GM18868 (cell line): ENCODE data around the gene SS18L1.

ENCODE experiments used
- ATAC-seq: cut with Tn5 transposase; IDR thresholded peaks from one replicate; pipeline ENCODE4 v1.9.1; 2021; ENCODE audit warnings: mild to moderate bottlenecking, moderate library complexity; ENCODE audit not compliant: unreplicated experiment

SS18L1 gene

DNA sequence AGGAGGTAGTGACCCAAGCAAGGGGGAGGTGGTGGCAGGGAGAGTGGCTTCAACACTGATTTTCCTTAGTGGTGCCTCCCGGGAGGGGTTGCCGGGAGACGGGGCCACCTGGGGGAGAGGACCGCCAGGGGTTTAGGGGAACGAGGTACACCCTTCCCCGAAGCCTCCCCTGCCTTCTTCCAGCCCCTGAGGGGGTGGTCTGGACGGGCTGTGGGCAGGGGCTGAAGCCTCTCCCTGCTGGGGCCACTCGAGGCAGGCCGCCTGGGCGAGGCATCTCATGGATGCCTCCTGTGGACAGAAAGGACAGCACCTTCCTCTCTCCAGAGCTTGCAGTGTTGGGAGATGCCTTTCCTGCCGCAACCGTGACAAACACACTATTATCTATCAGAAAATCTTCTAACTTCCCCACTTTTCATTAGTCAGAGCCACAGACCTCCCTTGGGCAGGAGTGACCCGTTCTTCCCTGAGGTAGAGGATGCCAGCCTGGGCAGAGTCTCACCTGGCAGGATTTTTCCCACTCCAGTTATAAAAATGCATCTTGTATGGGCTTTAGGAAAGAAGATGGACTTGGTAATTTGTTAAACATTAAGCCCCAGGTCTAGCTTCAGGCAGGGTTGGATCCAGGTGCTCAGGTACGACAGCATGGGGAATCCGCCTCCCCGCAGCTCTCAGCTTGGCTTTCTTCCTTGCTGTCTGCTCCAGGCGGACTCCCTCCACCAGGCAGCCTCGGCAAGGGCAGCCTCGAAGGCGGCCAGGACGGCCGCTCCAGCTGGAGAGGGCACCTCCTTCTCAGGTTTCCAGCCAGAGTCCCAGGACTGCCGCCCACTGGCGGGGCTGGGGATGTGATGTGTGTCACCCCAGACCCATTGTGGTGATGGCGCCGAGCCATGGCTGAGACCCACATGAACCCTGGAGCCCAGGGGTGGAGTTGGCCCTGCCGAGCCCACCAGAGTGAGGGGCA lies 65.5 kb downstream of the SS18L1 start:
- no peak for ATAC-seq

DNA sequence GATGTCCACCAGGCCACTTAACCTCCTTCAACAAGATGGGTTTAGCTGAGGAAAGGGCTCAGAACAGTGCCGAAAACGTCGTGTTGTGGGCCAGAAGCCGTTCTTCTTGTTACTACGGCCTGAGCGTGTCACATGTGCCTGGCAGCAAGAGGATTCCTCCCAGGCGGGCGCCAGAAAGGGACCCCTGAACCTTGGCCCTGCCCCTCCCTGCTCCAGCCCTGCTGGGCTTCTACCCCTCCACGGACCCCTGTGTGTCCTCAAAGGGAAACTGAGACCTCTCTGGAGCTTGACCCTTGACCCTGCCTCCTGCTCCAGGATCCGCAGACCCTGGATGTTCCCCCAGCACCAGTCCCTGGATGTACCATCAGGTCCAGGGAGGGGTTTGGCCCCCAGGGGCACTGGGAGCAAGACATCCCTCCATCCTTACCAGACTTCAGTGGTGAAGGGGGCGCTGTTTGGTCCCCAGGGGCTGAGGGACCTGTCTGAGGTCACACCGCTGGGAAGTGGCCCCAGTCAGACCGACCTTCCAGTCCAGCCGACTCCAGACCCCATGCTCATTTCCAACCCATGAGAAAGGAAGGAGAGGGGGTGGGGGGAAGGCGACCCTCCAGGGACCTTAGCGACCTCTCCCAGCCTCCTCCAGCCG lies 66.4 kb downstream of the SS18L1 start:
- no peak for ATAC-seq

DNA sequence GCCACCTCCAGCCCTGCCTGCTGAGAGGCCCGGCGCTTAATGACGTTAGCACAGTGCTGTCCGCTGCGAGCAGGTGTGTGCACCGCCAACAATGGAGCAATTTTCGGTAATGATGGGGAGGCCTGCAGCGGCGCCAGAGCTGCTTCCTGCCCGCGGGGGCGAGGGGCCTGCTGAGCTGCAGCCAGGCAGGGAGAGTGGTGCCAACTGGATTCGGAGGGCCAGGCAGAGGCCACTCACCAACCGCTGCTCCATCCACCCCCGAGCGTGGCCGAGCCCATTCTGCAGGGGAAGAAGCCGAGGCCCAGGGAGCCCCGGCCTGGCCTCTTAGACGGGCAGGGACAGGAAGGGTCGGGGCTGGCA lies 66.9 kb downstream of the SS18L1 start:
- ATAC-seq: no peak

DNA sequence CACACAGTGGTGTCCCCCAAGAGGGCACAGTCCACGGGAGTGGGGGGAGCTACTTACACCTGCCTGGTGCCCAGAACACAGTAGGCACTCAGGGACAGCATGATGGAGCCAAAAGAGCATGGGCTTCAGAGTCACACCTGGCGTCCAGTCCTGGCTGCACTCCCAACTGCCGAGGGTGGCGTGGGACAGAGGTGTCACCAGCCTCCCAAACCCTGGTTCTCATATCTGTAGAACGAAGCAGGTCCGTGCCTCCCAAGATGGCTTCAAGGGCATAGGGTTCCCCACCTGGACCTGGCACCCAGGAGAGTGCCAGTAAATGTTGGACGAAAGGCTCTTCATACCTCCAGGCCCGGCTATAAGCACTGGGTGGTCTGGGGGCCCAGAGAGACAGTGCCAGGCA lies 67.6 kb downstream of the SS18L1 start:
- ATAC-seq: no peak

DNA sequence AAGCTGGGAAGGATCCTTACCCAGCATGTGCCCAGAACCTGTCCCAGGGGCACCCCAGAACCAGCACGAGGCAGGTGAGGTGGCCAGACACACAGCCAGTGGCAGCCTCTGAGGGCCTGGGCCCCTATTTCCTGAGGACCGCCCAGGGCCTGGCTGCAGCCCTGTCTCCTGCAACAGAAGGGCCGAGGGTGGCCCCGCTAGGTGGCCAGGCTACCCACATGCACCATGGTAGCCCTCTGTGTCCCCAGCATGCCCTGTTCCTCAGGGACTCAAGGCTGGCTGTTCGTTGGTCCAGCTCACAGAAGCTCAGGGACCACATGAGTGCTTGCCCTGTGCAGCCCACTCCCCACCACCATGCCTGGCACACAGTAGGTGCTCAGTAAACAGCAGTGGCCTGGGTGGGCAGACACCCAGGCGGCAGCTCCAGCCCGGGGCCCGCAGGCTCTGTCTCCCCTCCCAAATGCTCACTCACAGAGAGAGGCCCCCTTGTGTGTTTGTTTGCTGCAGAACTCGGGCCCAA lies 68.3 kb downstream of the SS18L1 start:
- ATAC-seq: no peak

DNA sequence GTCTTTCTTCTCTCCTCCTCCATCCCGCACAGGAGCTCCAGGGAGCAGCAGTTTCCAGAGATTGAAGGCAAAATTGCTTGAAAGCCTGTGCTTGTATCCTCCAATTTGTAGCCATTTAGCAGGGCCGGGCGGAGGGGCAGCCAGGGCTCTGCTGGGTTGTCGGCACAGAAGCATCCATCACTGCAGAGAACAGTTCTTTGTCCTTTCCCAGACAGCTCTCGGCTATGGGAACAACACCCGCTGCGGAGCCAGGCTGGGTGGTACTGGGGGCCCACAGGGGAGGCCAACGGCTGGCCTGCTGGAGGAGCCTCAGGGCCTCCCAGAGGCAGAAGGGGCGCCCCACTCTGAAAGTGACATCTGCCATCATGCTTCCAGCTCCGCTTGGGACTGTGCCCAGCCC lies 68.7 kb downstream of the SS18L1 start:
- no peak for ATAC-seq

DNA sequence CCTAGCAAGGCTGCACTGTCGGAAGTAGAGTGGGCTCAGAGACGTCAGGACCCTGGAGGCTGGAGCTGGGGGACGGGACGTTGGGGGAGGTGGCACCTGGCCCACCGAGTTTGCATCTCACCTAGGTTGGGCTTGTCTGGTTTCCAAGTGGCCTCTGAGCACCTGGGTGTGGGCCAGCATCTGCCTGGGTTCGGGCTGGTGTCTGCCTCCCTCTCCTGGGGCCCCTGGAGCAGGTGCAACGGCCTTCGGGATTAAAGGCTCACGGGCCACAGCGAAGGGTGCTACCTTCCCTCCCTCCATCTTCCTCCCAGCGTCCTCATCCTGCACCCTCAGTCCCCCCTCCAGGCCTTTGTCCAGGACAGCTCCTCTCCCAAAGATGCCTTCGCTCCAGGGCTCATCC lies 70.5 kb downstream of the SS18L1 start:
- ATAC-seq: no peak

DNA sequence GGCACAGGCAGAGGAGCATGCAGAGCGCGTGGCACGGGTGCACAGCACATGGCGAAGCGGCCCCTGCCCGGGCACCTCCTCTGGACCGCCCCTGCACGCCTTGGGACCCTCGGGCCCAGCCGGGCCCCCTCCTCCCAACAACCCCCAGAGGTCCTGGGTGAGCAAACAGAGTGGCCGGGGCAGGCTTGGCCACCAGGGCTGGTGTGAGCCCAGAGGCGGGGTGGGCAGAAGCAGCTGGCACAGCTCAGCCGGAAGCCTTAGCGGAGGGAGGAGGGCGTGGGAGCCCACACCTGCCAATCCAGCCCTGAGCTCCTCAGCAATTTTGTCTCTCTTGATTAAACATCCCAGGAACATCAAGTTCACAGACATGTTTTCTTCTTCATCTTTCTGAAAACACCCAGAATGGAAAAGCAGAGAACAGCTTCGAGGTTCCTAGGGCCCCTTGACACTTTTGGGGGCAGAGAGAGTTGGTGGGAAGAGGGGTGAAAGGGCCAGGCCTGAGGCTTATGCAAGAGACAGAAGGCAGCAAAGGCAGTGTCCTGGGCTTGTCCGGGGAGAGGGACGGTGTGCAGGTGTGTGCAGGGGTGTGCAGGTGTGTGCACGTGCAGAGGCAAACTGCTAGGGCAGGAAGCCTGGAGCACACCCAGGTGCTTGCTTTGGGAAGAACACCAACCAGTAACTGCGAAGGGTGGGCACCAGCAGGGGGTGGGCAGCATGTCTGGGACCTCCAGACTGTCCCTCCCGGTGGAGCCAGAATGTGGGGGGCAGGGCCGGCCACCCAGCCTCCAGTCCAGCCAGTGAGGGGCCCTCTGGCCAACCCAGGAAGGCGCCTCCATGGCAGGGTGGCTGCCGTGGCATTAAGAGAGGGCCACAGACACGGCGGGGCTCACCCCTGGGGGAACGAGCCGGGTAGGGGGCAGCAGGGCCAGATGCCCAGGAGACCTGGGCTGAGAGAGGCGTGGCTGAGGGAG lies 71.7 kb downstream of the SS18L1 start:
- no peak for ATAC-seq

DNA sequence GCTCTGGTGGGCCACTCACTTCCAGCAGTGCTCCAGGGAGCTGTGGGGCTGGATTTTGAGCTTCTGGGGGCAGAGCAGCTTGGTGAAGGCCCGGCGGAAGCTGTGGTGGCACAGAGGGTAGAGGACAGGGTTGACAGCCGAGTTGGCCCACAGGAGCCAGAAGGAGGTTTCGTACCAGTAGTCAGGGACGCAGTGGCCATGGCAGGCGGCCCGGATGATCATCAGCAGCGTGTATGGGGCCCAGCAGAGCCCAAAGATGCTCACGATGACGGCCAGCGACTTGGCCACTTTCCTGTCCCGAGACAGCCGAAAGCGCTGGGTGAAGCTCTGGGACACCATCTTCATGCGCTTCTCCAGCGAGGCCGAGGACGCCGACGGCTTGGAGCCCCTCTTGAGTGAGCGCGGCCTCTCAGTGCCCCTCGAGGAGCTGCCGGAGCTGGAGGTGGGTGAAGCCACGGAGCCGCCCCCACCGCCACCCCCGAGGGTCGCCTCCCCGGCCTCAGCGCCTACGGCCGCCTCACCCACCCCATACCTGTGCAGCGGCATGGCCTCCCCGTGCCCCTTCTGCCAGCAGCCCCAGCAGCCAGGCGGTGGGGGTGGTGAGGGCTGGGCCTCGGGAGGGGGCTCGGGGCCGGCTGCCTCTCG lies 72.5 kb downstream of the SS18L1 start:
- ATAC-seq: no peak

DNA sequence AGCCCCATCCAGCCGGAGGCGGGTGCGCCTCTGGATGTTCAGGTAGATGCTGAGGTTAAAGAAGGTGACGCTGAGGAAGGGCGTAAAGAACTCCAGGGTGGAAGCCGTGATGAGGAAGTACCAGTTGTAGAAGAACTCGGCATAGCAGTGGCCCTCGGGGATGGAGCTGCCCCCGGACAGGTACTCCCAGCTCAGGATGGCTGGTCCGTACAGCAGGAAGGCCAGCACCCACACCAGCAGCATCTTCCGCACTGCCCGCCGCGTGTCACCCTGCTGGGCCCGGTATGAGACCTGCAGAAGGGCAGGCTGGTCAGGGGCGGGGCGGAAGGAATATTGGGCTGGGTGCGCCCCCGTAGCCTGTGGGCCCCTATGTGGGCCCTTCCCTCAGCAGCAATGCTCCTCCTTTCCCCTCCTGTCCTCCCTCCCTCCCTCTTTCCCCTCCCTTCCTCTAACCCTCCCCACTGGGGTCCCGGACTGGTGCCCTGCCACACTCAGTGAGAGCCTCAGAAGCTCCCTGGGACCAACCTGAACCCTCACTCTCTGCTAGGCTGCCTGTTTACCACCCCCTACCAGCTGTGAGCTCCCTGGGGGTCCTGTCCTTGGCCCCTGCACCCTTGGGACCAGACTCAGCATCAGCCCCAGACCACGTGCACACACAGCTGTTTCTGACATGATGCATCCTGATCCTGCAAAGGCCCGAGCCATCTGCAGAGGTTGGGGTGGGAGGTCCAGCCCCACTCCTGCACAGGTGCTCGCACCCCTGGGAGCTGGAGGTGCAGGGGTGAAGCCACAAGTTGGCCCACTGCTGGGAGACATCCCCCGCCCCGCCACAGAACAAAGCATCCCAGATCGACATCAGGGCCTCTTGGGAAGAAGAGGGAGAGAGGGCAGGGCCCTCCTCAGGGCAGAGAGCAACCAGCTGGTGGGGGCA lies 73.3 kb downstream of the SS18L1 start:
- ATAC-seq: no peak

DNA sequence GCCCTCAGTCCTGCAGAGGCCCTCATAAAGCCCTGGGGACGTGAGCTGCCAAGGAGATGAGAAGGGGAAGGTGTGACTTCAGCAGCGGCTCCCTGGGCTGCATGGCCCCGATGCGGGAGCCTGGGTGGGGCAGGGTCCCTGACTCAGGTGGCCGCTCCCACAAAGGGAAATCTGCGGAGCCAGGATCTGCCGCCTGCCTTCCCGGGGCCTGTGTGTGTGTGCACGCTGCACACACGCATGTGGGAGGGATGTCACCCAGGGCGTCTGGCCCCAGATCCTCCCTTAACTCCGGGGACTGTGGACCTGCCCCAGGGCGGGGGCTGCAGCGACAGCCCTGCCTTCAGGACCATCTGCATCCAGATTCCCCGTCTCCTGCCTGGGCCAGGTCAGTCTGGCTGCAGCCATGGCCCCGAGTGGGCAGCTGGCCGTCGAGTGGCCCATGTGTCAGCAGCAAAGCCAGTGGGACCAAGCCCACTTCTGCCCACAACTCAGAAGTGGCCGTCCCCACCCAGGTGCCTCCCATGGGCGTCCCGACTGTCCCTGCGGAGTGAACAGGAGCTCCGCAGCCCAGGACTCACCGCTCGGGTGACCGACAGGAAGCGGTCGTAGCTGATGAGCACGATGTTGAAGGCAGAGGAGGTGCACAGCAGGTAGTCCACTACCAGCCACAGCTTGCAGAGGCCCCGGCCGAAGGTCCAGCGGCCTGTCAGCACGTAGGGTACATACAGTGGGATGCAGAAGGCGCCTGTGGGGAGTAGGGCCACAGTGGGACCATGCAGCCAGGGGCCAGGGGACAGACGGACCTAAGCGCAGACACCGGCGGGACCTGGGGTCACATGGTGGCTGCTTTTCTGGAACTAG lies 74.6 kb downstream of the SS18L1 start:
- ATAC-seq: no peak

DNA sequence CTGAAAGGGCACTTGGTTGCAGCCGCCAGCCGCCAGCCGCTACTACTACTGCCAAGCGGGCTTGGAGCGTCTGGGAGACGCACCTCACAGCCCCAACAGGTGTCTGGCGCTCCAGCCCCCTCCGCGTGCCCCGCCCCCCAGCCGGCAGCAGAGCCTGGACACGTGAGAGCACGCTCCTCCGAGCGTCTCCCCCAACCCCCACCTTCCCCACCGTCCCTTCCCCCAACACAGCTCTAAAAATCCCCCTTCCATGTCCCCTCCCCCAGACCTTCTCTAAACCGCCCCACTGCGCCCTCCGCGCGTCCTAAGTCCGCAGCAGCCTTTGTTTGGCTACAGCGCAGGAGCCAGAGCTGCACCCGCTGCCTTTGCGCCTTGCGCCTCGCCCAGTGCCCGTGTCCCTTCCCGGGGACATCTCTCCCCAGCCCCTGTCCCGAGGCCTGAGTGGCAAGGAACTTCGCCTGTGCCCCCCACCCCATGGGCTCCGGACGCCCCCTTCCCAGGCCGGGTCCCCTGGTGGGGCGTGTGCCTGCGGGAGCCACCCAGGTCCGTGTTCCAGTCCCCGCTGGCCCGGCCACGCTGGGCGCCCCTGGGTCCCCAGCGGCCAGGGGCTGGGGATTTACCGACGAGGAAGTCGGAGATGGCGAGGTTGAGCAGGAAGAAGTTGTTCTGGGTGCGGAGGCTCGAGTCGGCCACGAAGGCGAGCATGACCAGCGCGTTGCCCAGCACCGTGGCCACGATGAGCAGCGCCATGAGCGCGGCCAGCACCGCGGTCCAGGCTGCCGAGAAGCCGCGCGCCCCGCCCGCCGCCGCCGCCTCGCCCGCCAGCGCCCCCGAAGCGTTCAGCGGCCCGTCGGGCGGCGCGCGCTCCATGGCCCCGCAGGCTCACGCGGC lies 75.8 kb downstream of the SS18L1 start:
- ATAC-seq: no peak

DNA sequence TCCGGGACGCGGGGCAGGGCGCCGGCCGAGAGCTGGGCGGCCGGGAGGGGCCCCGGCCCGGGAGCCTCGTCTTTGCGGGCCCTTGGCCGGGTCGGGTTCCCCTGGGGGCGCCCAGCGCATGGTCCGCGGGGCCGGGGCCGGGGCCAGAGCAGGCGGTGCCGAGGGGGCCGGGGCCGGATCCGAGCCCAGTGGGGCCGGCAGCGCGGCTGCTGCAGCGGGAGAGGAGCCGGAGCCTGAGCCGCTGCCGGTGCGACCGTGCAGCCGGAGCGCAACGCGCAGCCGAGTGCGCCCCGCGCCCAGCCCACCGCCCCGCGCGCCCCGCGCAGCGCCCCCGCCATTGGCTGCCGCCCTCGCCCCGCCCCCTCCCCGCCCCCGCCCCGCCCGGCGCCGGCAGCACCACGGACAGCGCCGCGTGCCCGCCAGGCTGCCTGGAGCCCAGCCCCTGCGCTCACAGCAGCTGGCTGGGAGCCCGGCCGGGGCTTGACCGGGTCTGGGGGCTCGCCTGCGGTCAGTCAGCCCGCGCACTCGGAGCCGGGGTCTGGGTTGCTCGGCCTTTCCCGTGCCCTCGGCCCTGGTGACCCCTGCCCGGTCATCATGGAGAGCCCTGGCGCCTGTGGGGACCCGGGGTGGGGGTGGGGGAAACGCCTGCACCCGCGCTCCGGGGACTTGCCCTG lies 76.6 kb downstream of the SS18L1 start, which contains the start of gene HRH3:
Gene HRH3, minus strand, starts transcription at position 287 of the 674 bp plus-strand sequence. CDS start 308 bp downstream, outside the sequence.
- no peak for ATAC-seq

DNA sequence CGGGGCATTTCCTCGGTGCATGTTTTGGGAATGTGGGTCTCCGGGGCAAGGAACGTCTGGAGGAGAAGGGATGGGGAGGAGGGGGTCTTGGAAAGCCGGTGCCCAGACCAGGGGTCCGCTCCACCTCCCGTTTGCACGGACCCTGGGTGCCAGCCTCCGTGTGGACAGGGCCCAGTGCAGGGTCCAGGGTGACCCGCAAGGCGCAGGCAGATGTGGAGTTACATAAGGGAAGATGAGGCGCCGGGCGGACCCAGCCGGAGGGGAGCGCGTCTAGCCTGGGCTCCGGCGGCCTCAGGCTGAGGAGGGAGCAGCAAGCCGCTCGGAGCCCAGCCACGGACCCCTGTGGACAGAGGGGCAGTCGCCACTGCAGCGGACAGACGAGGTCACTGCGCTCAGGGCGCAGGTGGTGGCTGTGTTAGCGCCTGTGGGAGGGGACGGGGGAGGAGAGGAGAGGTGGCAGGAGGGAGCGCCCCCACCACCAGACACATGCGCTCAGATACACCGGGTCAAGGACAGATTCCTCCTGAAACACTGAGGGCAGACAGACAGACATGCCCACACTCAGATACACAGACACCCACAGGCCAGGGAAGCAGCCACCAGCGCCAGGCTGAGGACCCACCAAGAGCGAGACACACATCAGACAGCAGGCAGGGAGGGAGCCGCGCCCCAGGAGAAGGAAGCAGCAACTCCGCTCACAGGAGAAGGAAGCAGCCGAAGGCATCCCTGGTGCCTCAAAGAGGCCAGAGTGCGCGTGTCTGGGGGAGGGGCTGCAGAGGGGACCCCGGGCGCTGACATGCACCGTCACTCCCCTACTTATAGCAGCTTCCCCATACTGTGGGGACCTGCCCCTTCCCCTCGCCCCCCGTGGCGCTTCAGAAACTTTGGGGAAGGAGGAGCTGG lies 77.3 kb downstream of the SS18L1 start:
- no peak for ATAC-seq

DNA sequence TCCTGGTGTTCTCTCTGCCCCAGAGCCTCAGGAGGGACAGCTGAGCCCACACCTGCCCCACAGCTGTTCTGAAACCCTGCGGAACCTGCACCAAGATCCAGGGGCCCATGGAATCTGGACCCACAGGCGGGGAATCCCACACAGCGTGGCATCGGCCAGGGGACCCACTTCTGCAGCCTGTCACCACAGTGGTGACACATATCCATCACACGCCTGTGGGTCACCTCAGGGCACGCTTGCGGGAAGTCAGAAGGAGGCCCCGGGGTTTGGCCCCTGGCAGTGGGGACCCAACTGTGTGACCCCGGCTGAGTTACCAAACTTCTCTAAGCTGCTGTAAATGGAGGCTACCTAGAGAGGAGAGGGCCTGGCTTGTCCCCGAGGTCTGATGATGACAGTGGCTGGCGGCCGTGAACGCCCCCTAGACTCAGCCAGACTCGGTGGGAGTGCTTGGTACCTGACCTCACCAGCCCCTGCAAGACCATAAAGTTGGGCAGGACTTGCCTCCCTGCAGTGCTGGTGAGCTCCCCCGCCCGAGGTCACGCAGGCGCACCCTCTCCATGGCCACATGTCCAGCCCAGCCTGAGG lies 78.8 kb downstream of the SS18L1 start:
- no peak for ATAC-seq
